GM18907 (cell line): ENCODE data around the gene KCTD20.

Source experiments
- ATAC-seq: cut with Tn5 transposase; IDR thresholded peaks from one replicate; pipeline ENCODE4 v1.9.1; 2021; ENCODE audit warnings: mild to moderate bottlenecking, moderate library complexity; ENCODE audit not compliant: unreplicated experiment

Gene KCTD20

GRCh38 chr6:36492092-36492491 is 49.3 kb downstream of the KCTD20 start:
- ATAC-seq, result no peak

- ATAC-seq, result no peak
Measured at GRCh38 chr6:36492621-36493020, 49.8 kb downstream of the KCTD20 start.

GRCh38 chr6:36493319-36493718 is 50.5 kb downstream of the KCTD20 start:
- ATAC-seq, result no peak

DNA sequence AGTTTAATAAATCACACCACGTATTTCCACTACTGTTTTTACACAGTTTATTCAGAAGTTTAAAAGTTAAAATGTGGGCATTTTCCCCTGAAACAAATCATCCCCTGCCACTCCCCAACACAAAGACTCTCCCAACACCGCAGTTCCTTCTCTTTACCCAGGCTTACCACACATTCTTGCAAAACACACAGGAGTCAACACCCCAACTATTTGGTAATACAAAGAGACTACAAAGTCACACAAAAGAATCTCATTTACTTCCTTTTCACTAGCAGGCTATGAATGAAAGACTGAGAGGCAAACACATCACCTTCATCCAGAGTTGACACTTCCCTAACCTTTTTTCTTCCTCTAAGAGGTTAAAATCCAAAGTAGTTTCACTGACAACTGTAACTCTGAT is 51.1 kb downstream of the KCTD20 start:
- no peak for ATAC-seq

DNA sequence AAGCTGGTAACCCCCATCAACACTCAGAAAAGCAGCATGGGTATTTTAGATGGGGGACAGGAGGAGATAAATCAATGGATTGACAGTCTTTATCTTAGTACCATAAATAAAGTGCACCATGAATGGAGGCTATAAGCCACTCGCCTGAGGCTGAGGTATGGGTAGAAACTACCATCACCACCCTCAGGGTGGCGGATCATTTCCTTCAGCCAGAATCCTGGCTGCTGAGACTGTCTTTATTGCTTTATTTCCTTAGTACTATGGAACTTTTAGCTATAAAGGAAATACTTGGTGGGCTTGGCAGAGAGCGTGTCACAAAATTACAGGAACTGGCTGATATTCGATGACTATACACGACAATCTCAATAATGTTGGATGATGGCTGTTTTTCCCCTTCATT is 52.3 kb downstream of the KCTD20 start:
- no peak for ATAC-seq

DNA sequence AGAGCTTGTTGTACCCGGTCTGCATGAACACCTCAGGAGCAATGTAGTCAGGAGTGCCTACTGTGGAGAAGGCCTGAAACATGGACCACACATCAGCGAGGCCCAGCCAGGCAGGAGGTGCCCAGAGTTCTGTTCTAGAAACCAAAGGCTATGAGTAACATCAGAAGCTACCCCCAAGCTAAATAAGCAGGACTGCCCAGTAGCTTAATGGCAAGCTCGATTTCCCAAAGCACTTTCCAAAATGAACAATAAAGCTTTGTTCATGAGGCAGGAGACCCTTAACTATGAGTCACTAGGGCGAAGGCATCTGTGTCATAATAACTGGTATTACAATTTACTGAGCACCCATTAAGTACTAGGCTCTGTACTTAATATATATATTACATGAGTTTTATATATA is 57.1 kb downstream of the KCTD20 start:
- ATAC-seq, result no peak

- no peak for ATAC-seq
Measured at GRCh38 chr6:36501686-36502085, 58.9 kb downstream of the KCTD20 start.

DNA sequence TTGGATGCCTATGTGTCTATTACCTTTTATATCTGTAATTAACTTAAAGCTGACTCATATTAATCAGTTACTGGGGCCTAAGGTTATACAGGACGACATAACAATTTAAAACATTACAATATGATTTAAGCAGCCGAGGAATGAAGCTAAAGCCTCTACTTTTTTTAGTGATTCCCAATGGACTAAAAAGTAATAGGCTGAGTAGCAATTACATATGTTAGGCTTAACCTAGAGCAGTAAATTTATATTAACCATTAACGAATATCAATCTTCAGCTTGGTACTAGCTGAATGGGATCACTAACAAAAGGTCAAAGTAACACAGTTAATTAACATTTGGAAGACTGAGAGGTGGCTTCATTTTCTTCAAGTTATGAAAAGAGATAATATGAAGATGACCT is 61.4 kb downstream of the KCTD20 start:
- no peak for ATAC-seq

GRCh38 chr6:36504982-36505381 is 62.2 kb downstream of the KCTD20 start:
- no peak for ATAC-seq

DNA sequence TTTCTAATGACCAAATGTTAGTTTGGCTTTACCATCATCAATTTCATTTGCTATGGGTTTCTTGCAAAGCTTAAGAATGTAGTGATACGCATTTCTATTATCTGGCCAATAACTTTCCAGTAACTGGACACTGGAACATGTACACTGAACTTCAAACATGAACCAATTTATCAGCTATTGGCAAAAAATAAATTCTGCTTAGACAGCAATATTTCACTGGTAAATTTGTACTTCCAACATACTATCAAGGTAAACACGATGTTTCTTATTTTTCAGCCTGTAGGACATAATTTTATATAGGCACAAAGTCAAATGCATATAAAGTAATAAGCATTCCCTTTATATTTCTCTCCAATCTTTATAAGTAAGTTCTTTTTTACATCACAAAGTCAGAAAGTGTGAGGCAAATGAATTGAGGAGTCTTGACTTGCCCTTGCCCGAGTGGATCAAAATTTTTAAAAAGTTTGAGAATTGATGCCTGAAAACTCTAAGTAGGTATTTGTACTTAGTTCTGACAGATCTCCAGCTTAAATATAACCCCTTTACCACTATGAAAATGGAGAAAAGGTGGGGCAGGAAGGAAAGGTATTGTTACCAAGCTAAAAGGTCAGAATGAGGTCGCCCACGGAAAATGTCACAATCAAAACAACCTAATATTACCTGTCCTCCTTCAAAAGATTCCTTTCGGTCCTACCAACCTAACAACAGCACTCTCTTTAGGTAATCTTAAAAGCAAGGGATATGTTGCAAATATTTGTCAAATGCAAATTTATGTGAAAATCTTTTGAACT is 63.1 kb downstream of the KCTD20 start:
- ATAC-seq, result no peak

DNA sequence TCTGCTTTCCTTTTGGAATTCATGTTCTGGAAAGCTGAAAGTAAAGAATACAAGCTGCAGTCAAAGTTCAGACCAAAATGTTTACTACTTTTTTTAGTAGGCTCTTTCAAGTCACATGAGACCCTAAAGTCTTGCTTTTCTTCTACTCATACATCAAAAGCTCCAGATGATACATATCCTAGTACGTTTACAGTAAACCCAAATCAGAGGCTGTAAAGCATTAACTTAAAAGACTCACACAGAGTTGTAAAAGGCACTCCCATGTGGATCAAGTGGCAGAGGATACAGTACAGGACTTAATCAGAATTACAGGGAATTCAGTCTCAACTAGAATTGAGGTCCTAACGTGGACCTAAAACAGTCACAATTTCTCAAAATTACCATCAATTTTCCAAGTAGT is 63.8 kb downstream of the KCTD20 start:
- ATAC-seq, result no peak

DNA sequence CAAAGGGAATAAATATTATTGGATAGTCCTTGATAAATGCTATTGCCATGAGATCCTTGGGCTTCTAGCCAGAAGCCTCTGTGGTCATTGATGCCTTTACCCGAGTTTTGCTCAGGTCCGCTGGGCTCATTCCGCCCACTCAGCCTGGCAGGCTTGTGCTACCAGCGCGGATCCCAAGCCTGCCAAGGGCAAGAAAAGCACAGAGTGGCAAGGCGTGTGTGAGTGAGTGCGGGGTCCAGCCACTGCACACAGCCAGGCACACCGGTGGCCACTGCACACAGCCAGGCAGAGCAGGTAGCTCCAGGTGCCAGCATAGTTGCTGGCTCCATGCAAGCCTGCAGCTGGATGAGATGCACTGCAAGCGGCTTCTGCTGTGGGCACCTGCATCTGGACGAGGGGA is 65.7 kb downstream of the KCTD20 start:
- ATAC-seq, result no peak

GRCh38 chr6:36510365-36510764 is 67.6 kb downstream of the KCTD20 start:
- no peak for ATAC-seq

- ATAC-seq, result peak; percentile 69
Measured at GRCh38 chr6:36514554-36515456, 72.0 kb downstream of the KCTD20 start.

DNA sequence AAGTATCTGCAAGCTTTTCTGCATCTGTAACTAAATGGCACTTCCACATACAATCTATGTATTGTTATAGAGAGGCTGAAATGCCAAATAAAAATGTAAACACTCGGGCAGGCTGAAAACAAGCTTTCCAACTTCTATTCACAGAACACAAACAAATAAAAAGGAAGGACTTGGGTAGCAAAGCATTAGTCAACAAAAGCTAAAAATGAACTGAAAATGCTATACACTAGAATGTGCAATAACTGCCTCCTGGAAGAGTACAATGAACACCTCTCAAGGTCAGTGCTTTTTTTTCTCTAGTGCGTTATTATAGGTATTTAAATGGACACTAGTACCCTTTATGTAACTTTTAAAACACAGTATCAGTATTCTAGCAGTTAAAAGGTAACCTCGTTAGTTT is 73.0 kb downstream of the KCTD20 start:
- ATAC-seq, result no peak

GRCh38 chr6:36516559-36516958 is 73.8 kb downstream of the KCTD20 start:
- no peak for ATAC-seq

- ATAC-seq, result no peak
Measured at GRCh38 chr6:36516988-36517387, 74.2 kb downstream of the KCTD20 start.

DNA sequence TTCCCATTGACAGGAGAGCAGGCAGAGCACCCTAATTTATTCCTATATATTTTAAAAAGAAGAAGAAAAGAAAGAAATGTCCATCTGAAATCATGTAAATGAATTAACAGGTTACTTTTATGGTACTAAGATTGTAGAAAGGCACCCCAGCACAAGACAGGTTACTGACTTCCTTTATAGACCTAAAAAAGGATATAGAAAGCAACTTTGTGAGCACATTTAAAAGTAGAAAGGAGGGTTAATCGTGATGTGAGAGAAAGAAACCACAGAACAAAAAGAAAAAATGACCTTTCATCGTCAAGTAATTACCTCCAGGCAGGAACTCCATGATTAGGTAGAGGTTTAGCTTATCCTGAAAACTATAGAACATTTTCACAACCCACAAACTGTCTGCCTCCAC is 74.6 kb downstream of the KCTD20 start:
- ATAC-seq, result no peak

- no peak for ATAC-seq
Measured at GRCh38 chr6:36519352-36519751, 76.6 kb downstream of the KCTD20 start.

GRCh38 chr6:36523451-36523850 is 80.7 kb downstream of the KCTD20 start:
- no peak for ATAC-seq

DNA sequence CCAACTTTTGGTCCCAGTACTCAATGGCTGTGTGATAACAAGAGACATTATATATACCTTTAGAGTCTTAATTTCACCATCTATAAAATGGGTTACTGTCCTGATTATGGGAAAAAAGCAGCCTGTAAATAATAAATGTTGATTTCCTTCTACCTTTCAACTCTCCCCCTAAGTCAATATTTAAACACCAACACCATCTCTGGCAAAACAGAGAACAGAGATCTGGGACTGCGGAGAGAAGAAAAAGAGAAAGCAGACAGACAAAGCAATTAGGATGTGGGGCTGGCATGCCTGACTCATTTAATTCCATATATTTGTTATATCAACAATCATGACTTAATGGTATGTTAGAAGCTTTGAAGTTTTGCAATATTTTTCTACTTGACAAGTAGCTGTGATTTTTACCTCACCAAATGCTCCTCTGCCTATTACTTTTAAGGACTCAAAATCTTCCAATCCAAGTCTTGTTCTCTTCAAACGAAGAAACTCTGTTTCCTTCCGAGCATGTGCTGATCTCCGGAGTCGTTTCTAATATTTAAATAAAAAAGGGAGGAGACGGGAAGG is 81.2 kb downstream of the KCTD20 start:
- no peak for ATAC-seq

GRCh38 chr6:36524871-36525270 is 82.1 kb downstream of the KCTD20 start:
- no peak for ATAC-seq
